Measurements from ENCODE around the gene OR2M7.
"Not testable (repeated sequence)": the region's sequence is repeated elsewhere in the genome, so short reads cannot be mapped to it uniquely, and the experiment has no call there.

OR2M7 gene

DNA sequence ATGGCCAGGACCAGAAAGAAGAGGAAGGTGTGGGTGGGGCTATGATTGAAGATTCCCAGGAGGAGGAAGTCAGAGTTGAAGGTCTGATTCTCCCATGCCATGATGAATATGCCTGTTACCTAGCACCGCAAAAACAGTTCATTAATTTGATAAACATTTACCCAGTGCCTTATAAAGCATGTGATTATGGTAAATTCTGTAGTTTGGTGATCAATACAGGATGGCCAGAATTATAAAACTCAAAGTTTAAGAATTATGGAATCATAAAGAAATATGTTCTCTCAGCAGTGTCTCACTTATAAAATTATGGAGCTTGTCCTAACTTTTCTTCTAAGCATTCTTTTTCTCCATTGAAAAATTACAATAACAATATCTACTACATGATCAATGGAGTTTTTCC is at the start of gene OR2M7:
Gene OR2M7 (minus strand): TSS at position 101 of the 400 bp plus-strand sequence. CDS start 0 bp downstream, at position 101.
- Histone ChIP-seq H3K4me1 (ENCODE audit: insufficient read depth, low read length) (no peaks in the 10 kb centered on the region), H3K4me3 (ENCODE audit: low read depth in 1 of 2, low read length in 2 of 2) (no peak within 1 kb of the TSS), H3K27me3 (ENCODE audit: control insufficient read depth in 1 of 2, insufficient read depth in 2 of 2, low read length in 2 of 2) (no peaks in the 10 kb centered on the region), H3K9ac (ENCODE audit: low read length) (no peak within 1 kb of the TSS), H3K27ac (ENCODE audit: low read depth, low read length) (no peak within 1 kb of the TSS), H3K36me3 (ENCODE audit: insufficient read depth, low read length) (no peaks in the 10 kb centered on the region), H3K9me3 (ENCODE audit: low read length) (no peaks in the 10 kb centered on the region)

DNA sequence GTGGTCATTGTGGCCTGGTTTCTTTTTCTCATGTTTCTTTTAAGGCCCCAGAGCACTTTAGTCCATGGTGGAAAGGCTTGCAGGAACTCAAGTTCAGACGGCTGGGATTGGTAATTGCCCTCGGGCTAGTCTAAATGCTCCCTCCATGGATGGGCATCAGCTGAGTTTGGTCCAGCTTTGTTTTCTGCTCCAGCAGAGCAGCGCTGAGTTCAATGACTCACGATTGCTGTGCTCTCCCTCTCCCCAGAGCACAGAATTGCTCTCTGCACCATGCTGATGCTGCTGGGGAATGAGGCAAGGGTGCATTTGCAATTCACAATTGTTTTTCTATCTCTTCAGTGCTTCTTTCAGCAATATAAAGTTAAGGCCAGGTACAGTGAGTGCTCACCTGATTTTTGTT is 49.4 kb upstream of the OR2M7 start:
- Histone ChIP-seq H3K4me3 (ENCODE audit: low read depth in 1 of 2, low read length in 2 of 2) (no peak overlapping the region), H3K9me3 (ENCODE audit: low read length) (no peaks in the 10 kb centered on the region), H3K27me3 (ENCODE audit: control insufficient read depth in 1 of 2, insufficient read depth in 2 of 2, low read length in 2 of 2) (no peaks in the 10 kb centered on the region), H3K4me1 (ENCODE audit: insufficient read depth, low read length) (no peaks in the 10 kb centered on the region), H3K36me3 (ENCODE audit: insufficient read depth, low read length) (no peaks in the 10 kb centered on the region), H3K9ac (ENCODE audit: low read length) (no peak overlapping the region), H3K27ac (ENCODE audit: low read depth, low read length) (no peak overlapping the region)

- Histone ChIP-seq H3K4me3 (ENCODE audit: low read depth in 1 of 2, low read length in 2 of 2) (no peak overlapping the region), H3K27ac (ENCODE audit: low read depth, low read length) (no peak overlapping the region), H3K4me1 (ENCODE audit: insufficient read depth, low read length) (no peaks in the 10 kb centered on the region), H3K27me3 (ENCODE audit: control insufficient read depth in 1 of 2, insufficient read depth in 2 of 2, low read length in 2 of 2) (no peaks in the 10 kb centered on the region), H3K9ac (ENCODE audit: low read length) (no peak overlapping the region), H3K36me3 (ENCODE audit: insufficient read depth, low read length) (no peaks in the 10 kb centered on the region), H3K9me3 (ENCODE audit: low read length) (no peaks in the 10 kb centered on the region)
Measured at GRCh38 chr1:248372394-248372793, 48.0 kb upstream of the OR2M7 start.

GRCh38 chr1:248366609-248367008 is 42.2 kb upstream of the OR2M7 start:
- no peaks in the 10 kb centered on the region for H3K36me3 ChIP-seq (ENCODE audit: insufficient read depth, low read length)

DNA sequence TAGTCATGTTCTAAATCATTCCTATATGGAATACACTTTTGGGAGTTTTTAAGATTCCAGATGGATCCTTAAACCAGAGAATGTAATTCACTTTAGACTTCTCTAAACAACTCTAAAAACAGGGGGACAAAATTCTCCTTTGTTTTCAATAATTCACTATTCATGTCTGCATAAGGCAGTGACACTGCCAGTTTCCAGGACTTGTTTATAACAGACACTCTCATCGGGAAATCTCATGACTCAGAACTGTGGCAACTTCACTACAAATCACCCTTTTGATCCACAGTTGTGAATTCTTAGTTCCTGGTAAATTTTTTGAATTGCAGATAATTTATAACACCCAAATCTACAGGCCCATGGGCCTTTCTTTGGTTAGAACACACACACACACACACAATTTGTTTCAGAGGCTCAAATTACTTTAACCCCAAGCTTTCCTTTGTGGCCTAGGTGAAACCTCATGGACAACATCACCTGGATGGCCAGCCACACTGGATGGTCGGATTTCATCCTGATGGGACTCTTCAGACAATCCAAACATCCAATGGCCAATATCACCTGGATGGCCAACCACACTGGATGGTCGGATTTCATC is 36.9 kb upstream of the OR2M7 start, which contains the start of gene OR2T4:
Gene OR2T4 (plus strand): TSS at position 545 of the 595 bp plus-strand sequence. CDS start 0 bp downstream, at position 545.
- Histone ChIP-seq H3K27ac (ENCODE audit: low read depth, low read length) (no peak within 1 kb of the TSS), H3K4me1 (ENCODE audit: insufficient read depth, low read length) (no peaks in the 10 kb centered on the region), H3K9me3 (ENCODE audit: low read length) (no peaks in the 10 kb centered on the region), H3K27me3 (ENCODE audit: control insufficient read depth in 1 of 2, insufficient read depth in 2 of 2, low read length in 2 of 2) (no peaks in the 10 kb centered on the region), H3K36me3 (ENCODE audit: insufficient read depth, low read length) (no peaks in the 10 kb centered on the region), H3K9ac (ENCODE audit: low read length) (no peak within 1 kb of the TSS), H3K4me3 (ENCODE audit: low read depth in 1 of 2, low read length in 2 of 2) (no peak within 1 kb of the TSS)

More at GRCh38 chr1:248366609-248367008, 42.2 kb upstream of the OR2M7 start:
- Histone ChIP-seq H3K9me3 (ENCODE audit: low read length) (no peaks in the 10 kb centered on the region), H3K4me3 (ENCODE audit: low read depth in 1 of 2, low read length in 2 of 2) (no peak overlapping the region), H3K4me1 (ENCODE audit: insufficient read depth, low read length) (no peaks in the 10 kb centered on the region), H3K9ac (ENCODE audit: low read length) (no peak overlapping the region), H3K27ac (ENCODE audit: low read depth, low read length) (no peak overlapping the region), H3K27me3 (ENCODE audit: control insufficient read depth in 1 of 2, insufficient read depth in 2 of 2, low read length in 2 of 2) (no peaks in the 10 kb centered on the region)

DNA sequence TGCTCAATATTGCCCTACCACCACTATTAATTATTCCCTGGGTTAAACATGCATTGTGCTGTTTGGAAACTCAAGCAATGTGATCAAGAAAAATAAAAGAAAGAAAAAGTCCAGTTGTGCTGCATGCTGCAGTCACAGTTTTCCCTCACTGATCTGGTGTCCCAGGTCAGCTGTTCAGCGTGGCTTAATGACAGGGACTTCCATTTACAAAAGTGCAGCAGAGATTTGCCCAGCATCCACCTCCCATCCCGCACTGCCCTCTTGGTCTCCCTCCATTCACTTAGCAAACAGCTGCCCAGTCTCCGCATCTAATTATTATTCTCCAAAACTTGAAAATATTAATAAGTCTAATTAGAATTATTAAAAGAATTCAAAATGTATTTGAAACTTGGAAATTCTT is 35.0 kb upstream of the OR2M7 start:
- H3K4me1 ChIP-seq (ENCODE audit: insufficient read depth, low read length), result no peaks in the 10 kb centered on the region
- no peak overlapping the region for H3K4me3 ChIP-seq (ENCODE audit: low read depth in 1 of 2, low read length in 2 of 2)
- no peaks in the 10 kb centered on the region for H3K9me3 ChIP-seq (ENCODE audit: low read length)
- no peak overlapping the region for H3K27ac ChIP-seq (ENCODE audit: low read depth, low read length)
- no peaks in the 10 kb centered on the region for H3K36me3 ChIP-seq (ENCODE audit: insufficient read depth, low read length)
- no peaks in the 10 kb centered on the region for H3K27me3 ChIP-seq (ENCODE audit: control insufficient read depth in 1 of 2, insufficient read depth in 2 of 2, low read length in 2 of 2)
- no peak overlapping the region for H3K9ac ChIP-seq (ENCODE audit: low read length)

GRCh38 chr1:248348475-248348874 is 24.1 kb upstream of the OR2M7 start, which contains the start of gene OR14C36:
Gene OR14C36, plus strand, starts transcription at chr1:248348775. Its CDS starts 0 bp downstream, at chr1:248348775.
- Histone ChIP-seq H3K9me3 (ENCODE audit: low read length) (no peaks in the 10 kb centered on the region), H3K4me1 (ENCODE audit: insufficient read depth, low read length) (no peaks in the 10 kb centered on the region), H3K27me3 (ENCODE audit: control insufficient read depth in 1 of 2, insufficient read depth in 2 of 2, low read length in 2 of 2) (no peaks in the 10 kb centered on the region), H3K9ac (ENCODE audit: low read length) (no peak within 1 kb of the TSS), H3K36me3 (ENCODE audit: insufficient read depth, low read length) (no peaks in the 10 kb centered on the region), H3K27ac (ENCODE audit: low read depth, low read length) (no peak within 1 kb of the TSS), H3K4me3 (ENCODE audit: low read depth in 1 of 2, low read length in 2 of 2) (no peak within 1 kb of the TSS)

DNA sequence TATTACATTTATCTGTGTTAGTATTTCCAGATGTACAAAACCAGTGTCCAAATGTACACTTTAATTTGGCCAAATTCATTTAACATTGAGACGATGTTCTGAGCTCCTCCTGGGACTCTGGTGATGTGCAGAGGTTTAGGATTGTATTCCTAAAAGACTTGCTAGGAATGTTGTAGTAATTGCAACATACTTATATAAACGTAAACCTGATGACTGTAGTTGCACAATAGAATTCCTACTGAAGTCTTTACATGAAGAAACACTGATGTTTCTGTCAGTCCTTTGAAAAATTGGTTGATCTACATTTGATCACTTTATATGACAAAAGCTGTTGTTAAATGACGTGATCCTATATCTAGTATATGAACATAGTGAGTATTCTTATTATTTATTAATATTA is 19.1 kb upstream of the OR2M7 start:
- Histone ChIP-seq H3K4me3 (ENCODE audit: low read depth in 1 of 2, low read length in 2 of 2) (no peak overlapping the region), H3K36me3 (ENCODE audit: insufficient read depth, low read length) (no peaks in the 10 kb centered on the region), H3K27me3 (ENCODE audit: control insufficient read depth in 1 of 2, insufficient read depth in 2 of 2, low read length in 2 of 2) (no peaks in the 10 kb centered on the region), H3K27ac (ENCODE audit: low read depth, low read length) (no peak overlapping the region), H3K4me1 (ENCODE audit: insufficient read depth, low read length) (no peaks in the 10 kb centered on the region), H3K9me3 (ENCODE audit: low read length) (no peaks in the 10 kb centered on the region), H3K9ac (ENCODE audit: low read length) (no peak overlapping the region)

DNA sequence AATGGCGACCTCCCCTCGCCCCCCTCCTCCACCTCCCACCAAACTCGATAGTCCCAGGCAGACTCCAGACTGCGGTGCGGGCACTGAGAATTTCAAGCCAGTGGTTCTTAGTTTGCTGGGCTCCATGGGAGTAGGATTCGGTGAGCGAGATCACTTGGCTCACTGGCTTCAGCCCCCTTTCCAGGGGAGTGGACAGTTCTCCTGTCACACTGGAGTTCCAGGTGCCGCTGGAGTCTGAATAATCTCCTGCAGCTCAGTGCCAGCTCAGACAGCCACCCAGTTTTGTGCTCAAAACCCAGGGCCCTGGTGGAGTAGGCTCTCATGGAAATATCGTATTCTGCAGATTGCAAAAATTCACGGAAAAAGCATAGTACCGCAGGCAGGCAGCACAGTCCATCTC is 7.6 kb downstream of the OR2M7 start:
- no peak overlapping the region for H3K27ac ChIP-seq (ENCODE audit: low read depth, low read length)
- no peaks in the 10 kb centered on the region for H3K9me3 ChIP-seq (ENCODE audit: low read length)
- H3K4me3 ChIP-seq (ENCODE audit: low read depth in 1 of 2, low read length in 2 of 2), result no peak overlapping the region
- no peak overlapping the region for H3K9ac ChIP-seq (ENCODE audit: low read length)
- no peaks in the 10 kb centered on the region for H3K36me3 ChIP-seq (ENCODE audit: insufficient read depth, low read length)
- no peaks in the 10 kb centered on the region for H3K4me1 ChIP-seq (ENCODE audit: insufficient read depth, low read length)
- no peaks in the 10 kb centered on the region for H3K27me3 ChIP-seq (ENCODE audit: control insufficient read depth in 1 of 2, insufficient read depth in 2 of 2, low read length in 2 of 2)

- H3K27ac ChIP-seq (ENCODE audit: low read depth, low read length); H3K36me3 ChIP-seq (ENCODE audit: insufficient read depth, low read length); H3K27me3 ChIP-seq (ENCODE audit: control insufficient read depth in 1 of 2, insufficient read depth in 2 of 2, low read length in 2 of 2); H3K9me3 ChIP-seq (ENCODE audit: low read length); H3K4me3 ChIP-seq (ENCODE audit: low read depth in 1 of 2, low read length in 2 of 2); H3K9ac ChIP-seq (ENCODE audit: low read length); H3K4me1 ChIP-seq (ENCODE audit: insufficient read depth, low read length): not testable (repeated sequence)
Measured at GRCh38 chr1:248306740-248307139, 17.6 kb downstream of the OR2M7 start.

- Histone ChIP-seq H3K27me3 (ENCODE audit: control insufficient read depth in 1 of 2, insufficient read depth in 2 of 2, low read length in 2 of 2) (no peaks in the 10 kb centered on the region), H3K4me1 (ENCODE audit: insufficient read depth, low read length) (no peaks in the 10 kb centered on the region), H3K4me3 (ENCODE audit: low read depth in 1 of 2, low read length in 2 of 2) (no peak overlapping the region), H3K9me3 (ENCODE audit: low read length) (no peaks in the 10 kb centered on the region), H3K27ac (ENCODE audit: low read depth, low read length) (no peak overlapping the region), H3K9ac (ENCODE audit: low read length) (no peak overlapping the region), H3K36me3 (ENCODE audit: insufficient read depth, low read length) (no peaks in the 10 kb centered on the region)
Measured at GRCh38 chr1:248306103-248306502, 18.3 kb downstream of the OR2M7 start.

- not testable (repeated sequence) for H3K4me3 ChIP-seq (ENCODE audit: low read depth in 1 of 2, low read length in 2 of 2); H3K9ac ChIP-seq (ENCODE audit: low read length); H3K27me3 ChIP-seq (ENCODE audit: control insufficient read depth in 1 of 2, insufficient read depth in 2 of 2, low read length in 2 of 2); H3K36me3 ChIP-seq (ENCODE audit: insufficient read depth, low read length); H3K4me1 ChIP-seq (ENCODE audit: insufficient read depth, low read length); H3K9me3 ChIP-seq (ENCODE audit: low read length); H3K27ac ChIP-seq (ENCODE audit: low read depth, low read length)
Measured at GRCh38 chr1:248305672-248306071, 18.7 kb downstream of the OR2M7 start.

Measured in muscle layer of colon (tissue), 2 donors.